Mesothelial cell of epicardium (in vitro differentiated cells): ENCODE measurements around the gene TFG. TPM values are rescaled to one million over a fixed set of nuclear protein-coding genes. Genes with fewer than 3 reads are reported as not detected.

Experiments used
- DNase-seq, 2 experiments: peaks; one replicate each; pipeline ENCODE4 v3.0.0; 2021; ENCODE audit warnings: low spot score in 2 of 2; ENCODE audit not compliant: unreplicated experiment in 2 of 2
- H3K27ac Mint-ChIP-seq: 2 replicates; pipeline ENCODE4 v1.8.0; 2021; ENCODE audit warnings: mixed read lengths
- H3K27me3 Mint-ChIP-seq: 2 replicates; pipeline ENCODE4 v1.8.0; 2021; ENCODE audit warnings: low read depth, mixed read lengths
- H3K36me3 Mint-ChIP-seq: 2 replicates; pipeline ENCODE4 v1.8.0; 2021; ENCODE audit warnings: mixed read lengths
- H3K4me1 Mint-ChIP-seq: 2 replicates; pipeline ENCODE4 v1.8.0; 2021; ENCODE audit warnings: mixed read lengths
- H3K4me3 Mint-ChIP-seq: 2 replicates; pipeline ENCODE4 v1.8.0; 2021; ENCODE audit warnings: mild to moderate bottlenecking, moderate library complexity, mixed read lengths
- H3K9me3 Mint-ChIP-seq: 2 replicates; pipeline ENCODE4 v1.8.0; 2021; ENCODE audit warnings: mixed read lengths
- CTCF ChIP-seq: fragments of 200-600 bp; sonication (generic); IDR thresholded peaks from one replicate; pipeline ENCODE4 v1.5.0; 2021; ENCODE audit warnings: antibody characterized with exemption; ENCODE audit not compliant: unreplicated experiment
- total RNA-seq: library from RNA; stranded (reverse); gene quantifications from 3 replicates; pipeline ENCODE4 v1.2.1, GENCODE V29; 2021

TFG gene
- total RNA-seq, 1 donor from 2014 or later, result 111 TPM

- no peak overlapping the region for H3K4me3 Mint-ChIP-seq
- no peaks in the 10 kb centered on the region for H3K9me3 Mint-ChIP-seq
- no peak for TF ChIP-seq CTCF
- peaks cover 26% of the 10 kb centered on the region for H3K36me3 Mint-ChIP-seq
- H3K27ac Mint-ChIP-seq, result no peak overlapping the region
- no peak for DNase-seq
- peaks cover 15% of the 10 kb centered on the region for H3K4me1 Mint-ChIP-seq
- no peaks in the 10 kb centered on the region for H3K27me3 Mint-ChIP-seq
Observed at GRCh38 chr3:100737334-100737733, 28.0 kb downstream of the TFG start.

- no peaks in the 10 kb centered on the region for H3K27me3 Mint-ChIP-seq
- peaks cover 37% of the 10 kb centered on the region for H3K36me3 Mint-ChIP-seq
- no peak overlapping the region for H3K4me3 Mint-ChIP-seq
- no peak for DNase-seq
- H3K27ac Mint-ChIP-seq, result no peak overlapping the region
- no peak for TF ChIP-seq CTCF
- H3K9me3 Mint-ChIP-seq, result no peaks in the 10 kb centered on the region
- H3K4me1 Mint-ChIP-seq, result no peaks in the 10 kb centered on the region
Observed at GRCh38 chr3:100740207-100740606, 30.9 kb downstream of the TFG start.

GRCh38 chr3:100743535-100743934 is 34.2 kb downstream of the TFG start:
- no peak for DNase-seq
- Mint-ChIP-seq H3K4me3 (no peak overlapping the region), H3K27ac (no peak overlapping the region), H3K9me3 (no peaks in the 10 kb centered on the region), H3K4me1 (peaks cover 2% of the 10 kb centered on the region), H3K36me3 (peaks cover 47% of the 10 kb centered on the region), H3K27me3 (no peaks in the 10 kb centered on the region)
- no peak for TF ChIP-seq CTCF

- H3K9me3 Mint-ChIP-seq, result no peaks in the 10 kb centered on the region
- H3K27me3 Mint-ChIP-seq, result no peaks in the 10 kb centered on the region
- no peak for DNase-seq
- peaks cover 2% of the 10 kb centered on the region for H3K4me1 Mint-ChIP-seq
- no peak for TF ChIP-seq CTCF
- peaks cover 50% of the 10 kb centered on the region for H3K36me3 Mint-ChIP-seq
- no peak overlapping the region for H3K27ac Mint-ChIP-seq
- H3K4me3 Mint-ChIP-seq, result no peak overlapping the region
Observed at GRCh38 chr3:100744671-100745070, 35.4 kb downstream of the TFG start.

- no peaks in the 10 kb centered on the region for H3K9me3 Mint-ChIP-seq
- no peak for DNase-seq
- H3K27ac Mint-ChIP-seq, result no peak overlapping the region
- no peak for TF ChIP-seq CTCF
- H3K36me3 Mint-ChIP-seq, result peaks cover 49% of the 10 kb centered on the region
- H3K4me3 Mint-ChIP-seq, result no peak overlapping the region
- peaks cover 2% of the 10 kb centered on the region for H3K4me1 Mint-ChIP-seq
- no peaks in the 10 kb centered on the region for H3K27me3 Mint-ChIP-seq
Observed at GRCh38 chr3:100745617-100746016, 36.3 kb downstream of the TFG start.

GRCh38 chr3:100746092-100746491 is 36.8 kb downstream of the TFG start:
- no peaks in the 10 kb centered on the region for H3K27me3 Mint-ChIP-seq
- H3K36me3 Mint-ChIP-seq, result peaks cover 49% of the 10 kb centered on the region
- TF ChIP-seq CTCF, result no peak
- no peak for DNase-seq
- no peaks in the 10 kb centered on the region for H3K9me3 Mint-ChIP-seq
- peaks cover 2% of the 10 kb centered on the region for H3K4me1 Mint-ChIP-seq
- H3K27ac Mint-ChIP-seq, result no peak overlapping the region
- H3K4me3 Mint-ChIP-seq, result no peak overlapping the region
